Femur (tissue), 1 donor: Measurements from ENCODE around the gene LRP3.

ENCODE experiments used
- DNase-seq: peaks from one replicate; pipeline ENCODE4 v3.0.0-alpha.2; 2017

LRP3 gene

GRCh38 chr19:33240181-33240771, 46.1 kb downstream of the LRP3 start:
- no peak for DNase-seq

- no peak for DNase-seq
These were observed 47.0 kb downstream of the LRP3 start for GRCh38 chr19:33241091-33241529.

GRCh38 chr19:33241530-33242101, 47.5 kb downstream of the LRP3 start:
- no peak for DNase-seq

- no peak for DNase-seq
These were observed 48.0 kb downstream of the LRP3 start for GRCh38 chr19:33242131-33242530.

- no peak for DNase-seq
These were observed 48.8 kb downstream of the LRP3 start for GRCh38 chr19:33242911-33243310.

- peak; percentile 80 for DNase-seq
These were observed 52.0 kb downstream of the LRP3 start for GRCh38 chr19:33245948-33246708.

GRCh38 chr19:33246709-33247440, 52.7 kb downstream of the LRP3 start:
- no peak for DNase-seq

GRCh38 chr19:33247441-33247819, 53.3 kb downstream of the LRP3 start:
- DNase-seq: no peak

- DNase-seq: no peak
These were observed 54.0 kb downstream of the LRP3 start for GRCh38 chr19:33248104-33248503.

- DNase-seq: no peak
These were observed 54.4 kb downstream of the LRP3 start for GRCh38 chr19:33248553-33248953.

- peak; percentile 58 for DNase-seq
These were observed 55.0 kb downstream of the LRP3 start for GRCh38 chr19:33248954-33249613.

- DNase-seq: no peak
These were observed 55.7 kb downstream of the LRP3 start for GRCh38 chr19:33249740-33250366.

- no peak for DNase-seq
These were observed 56.4 kb downstream of the LRP3 start for GRCh38 chr19:33250500-33250899.

- DNase-seq: no peak
These were observed 56.9 kb downstream of the LRP3 start for GRCh38 chr19:33251076-33251475.

GRCh38 chr19:33251526-33252090, 57.5 kb downstream of the LRP3 start:
- DNase-seq: no peak

- DNase-seq: no peak
These were observed 58.4 kb downstream of the LRP3 start for GRCh38 chr19:33252418-33252962.

GRCh38 chr19:33252971-33253370, 58.8 kb downstream of the LRP3 start:
- DNase-seq: no peak

- DNase-seq: no peak
These were observed 60.2 kb downstream of the LRP3 start for GRCh38 chr19:33254245-33254824.

- no peak for DNase-seq
These were observed 61.7 kb downstream of the LRP3 start for GRCh38 chr19:33255781-33256180.

GRCh38 chr19:33256261-33256660, 62.1 kb downstream of the LRP3 start:
- no peak for DNase-seq

GRCh38 chr19:33257828-33258227, 63.7 kb downstream of the LRP3 start:
- no peak for DNase-seq
